Stimulated activated CD4-positive, alpha-beta T cell treated with anti-CD3 and anti-CD28 coated beads, Interleukin-4, amount 100 ng/mL, for 1 hour (primary cell): ENCODE measurements around the gene HDAC8.
"Not testable (repeated sequence)": the region's sequence is repeated elsewhere in the genome, so short reads cannot be mapped to it uniquely, and the experiment has no call there.

Experiments
- DNase-seq: peaks from one replicate; pipeline ENCODE4 v3.0.0-alpha.2; 2020

Gene HDAC8

DNA sequence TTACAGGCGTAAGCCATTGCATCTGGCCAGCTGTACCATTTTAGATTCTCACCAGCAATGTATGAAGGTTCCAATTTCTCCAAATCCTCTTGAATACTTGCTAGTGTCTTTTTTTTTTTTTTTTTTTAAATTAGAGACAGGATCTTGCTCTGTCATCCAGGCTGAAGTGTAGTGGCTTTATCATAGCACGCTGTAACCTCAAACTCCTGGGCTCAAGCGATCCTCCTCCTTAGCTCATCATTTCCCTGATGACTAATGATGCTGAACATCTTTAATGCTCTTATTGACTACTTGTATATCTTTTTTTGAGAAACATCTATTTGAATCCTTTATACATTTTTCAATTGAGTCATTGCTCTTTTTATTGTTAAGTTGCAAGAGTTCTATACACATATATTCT, 40.3 kb downstream of the HDAC8 start:
- no peak for DNase-seq

DNA sequence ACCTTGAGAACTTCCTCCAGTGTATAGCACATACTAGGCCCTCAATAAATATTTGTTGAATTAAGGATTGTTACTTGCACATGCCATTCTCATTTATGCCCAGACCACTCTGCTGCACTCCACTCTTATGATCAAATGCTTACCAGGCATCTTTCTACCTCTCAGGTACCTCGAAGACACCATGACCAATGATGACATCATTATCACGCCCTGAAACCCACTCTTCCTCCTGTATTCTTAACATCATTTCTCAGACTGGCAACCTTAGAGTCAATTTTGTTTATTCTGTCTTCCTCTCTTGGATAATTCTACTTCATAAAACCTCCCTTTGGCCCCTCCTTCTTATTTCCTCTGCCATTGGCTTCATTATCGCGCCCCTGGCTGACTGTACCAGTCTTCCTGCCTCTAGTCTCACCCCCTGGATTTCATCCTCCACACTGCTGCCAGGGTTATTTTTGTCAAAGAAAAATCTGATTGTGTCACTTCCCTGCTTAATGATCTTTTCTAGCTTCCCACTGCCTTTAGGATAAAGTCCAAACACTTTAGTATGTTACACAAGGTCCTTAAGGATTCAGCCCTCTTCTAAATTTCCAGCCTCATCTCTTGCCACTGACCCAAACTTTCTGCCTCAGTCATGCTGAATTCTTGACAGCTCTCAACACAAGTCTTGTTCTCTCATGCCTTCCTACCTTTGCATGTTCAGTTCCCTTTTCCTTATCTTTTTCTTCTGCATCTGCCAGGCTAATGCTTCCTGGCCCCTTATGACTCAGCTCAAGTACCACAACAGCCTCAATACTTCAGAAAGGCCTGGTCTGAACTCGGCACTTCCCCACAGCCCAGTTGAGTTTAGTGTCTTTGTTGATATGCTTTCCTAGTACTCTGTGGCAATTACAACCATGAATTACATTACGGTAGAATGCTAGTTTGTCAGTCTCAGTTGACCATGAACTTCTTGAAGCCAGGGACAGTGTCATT, 45.8 kb downstream of the HDAC8 start:
- DNase-seq = no peak

DNA sequence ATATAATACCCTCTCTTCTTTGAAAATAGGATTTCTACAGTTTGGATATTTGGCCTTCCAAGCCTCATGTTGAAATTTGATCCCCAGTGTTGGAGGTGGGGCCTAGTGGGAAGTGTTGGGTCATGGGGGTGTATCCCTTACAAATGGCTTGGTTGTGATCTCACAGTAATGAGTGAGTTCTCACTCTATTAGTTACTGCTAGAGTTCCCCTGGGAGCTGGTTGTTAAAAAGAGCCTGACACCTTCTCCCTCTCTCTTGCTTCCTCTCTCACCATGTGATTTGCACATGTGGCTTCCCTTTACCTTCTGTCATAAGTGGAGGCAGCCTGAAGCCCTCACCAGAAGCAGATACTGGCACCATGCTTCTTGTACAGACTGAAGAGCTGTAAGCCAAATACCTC, 73.9 kb downstream of the HDAC8 start:
- no peak for DNase-seq

DNA sequence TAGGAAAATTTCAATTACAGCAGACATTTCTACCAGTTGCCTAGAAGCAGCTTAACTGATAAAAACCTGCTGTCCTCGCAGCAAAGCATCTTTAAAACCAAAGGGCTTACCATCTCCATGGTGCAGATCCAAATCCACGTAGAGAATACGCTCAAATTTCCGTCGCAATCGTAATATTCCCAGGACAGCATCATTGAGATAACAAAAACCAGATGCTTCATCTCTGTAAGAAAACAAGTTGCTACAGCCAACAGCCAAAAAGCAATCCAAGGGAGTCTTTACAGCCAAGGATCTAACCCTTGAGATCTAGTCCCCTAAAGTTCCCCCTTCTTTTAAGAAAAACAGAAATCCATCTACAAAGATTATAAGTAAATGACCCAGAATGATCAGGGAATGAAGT, 77.6 kb downstream of the HDAC8 start:
- no peak for DNase-seq

DNA sequence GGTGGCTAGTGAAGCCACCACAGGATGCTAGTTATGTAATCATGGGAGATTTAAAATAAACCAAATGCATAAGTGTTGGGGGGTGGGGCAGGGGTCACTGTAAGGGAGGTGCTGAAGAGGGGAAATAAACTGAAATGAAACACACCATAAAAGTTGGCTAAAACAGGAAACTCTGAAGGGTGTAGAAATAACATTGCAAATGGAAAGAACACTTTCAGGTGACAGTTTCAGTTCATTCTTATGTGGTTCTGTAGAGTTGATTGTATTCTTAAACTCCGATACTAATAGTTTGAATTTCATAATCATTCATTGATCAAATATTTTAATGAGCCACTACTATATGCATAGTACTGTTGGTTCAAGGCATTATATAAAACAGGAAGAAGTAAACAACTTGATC, 80.1 kb downstream of the HDAC8 start:
- no peak for DNase-seq

DNA sequence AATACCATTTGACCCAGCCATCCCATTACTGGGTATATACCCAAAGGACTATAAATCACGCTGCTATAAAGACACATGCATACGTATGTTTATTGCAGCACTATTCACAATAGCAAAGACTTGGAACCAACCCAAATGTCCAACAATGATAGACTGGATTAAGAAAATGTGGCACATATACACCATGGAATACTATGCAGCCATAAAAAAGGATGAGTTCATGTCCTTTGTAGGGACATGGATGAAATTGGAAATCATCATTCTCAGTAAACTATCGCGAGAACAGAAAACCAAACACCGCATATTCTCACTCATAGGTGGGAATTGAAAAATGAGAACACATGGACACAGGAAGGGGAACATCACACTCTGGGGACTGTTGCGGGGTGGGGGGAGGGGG, 82.4 kb downstream of the HDAC8 start:
- DNase-seq = not testable (repeated sequence)

DNA sequence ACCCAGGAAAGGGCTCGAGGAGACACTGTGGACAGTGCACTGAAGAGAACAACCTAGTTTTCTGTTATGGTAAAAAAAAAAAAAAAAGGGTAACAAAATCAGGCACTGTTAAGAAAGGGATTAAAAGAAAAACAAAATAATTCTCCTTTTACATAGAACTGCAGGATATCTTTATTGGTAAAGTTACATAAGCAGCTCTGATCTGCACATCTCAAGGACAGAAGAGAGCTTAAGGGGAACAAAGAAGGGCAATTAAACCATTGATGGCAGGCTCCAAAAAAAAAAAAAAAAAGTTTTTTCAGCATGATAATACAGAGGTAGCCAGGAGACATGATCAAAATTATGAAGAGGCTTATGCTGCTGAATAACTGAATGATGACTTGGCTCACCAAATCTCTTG, 85.0 kb downstream of the HDAC8 start:
- no peak for DNase-seq

DNA sequence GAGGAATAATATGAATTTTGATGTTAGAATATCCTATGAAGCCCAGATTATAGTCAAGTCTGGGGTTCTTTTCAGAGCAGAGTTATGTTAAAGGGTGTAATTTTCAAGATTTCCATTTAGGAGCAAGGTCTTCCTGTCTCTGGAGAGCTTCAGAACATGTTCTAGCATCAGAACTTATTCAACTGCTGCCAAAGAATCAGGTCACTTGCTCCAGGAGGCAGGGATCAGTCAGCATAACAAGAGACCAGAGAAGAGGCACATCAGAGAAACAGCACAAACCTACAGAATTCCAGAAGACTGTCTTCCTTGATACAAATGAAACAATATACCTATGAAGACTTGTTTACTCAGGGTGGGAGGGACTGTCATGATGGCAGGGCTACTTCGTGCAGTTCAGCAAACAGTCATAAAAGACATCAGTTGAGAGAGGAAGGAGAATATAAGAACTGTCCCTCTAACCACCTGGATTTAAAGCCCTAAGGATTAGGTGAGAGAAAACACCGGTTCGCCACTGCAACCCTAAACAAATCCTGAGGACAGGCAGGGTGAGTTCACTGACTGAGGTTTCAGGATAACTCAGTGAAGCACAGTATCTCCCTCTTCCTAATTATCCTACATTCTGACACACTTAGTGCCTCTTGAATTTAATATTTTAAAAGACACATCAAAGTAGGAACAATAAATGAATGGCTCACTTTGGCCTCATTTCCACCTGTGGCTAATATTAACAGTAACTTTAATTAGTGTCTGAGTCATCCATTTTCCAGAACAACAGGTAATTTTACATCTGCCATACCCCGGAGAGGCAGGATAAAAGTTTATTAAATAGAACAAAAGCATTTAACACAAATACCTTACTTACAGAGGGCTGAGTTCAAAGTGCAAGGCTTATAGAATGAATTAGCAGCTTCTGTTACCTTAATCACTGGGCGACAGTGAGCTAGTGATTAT, 93.0 kb downstream of the HDAC8 start:
- DNase-seq = no peak

DNA sequence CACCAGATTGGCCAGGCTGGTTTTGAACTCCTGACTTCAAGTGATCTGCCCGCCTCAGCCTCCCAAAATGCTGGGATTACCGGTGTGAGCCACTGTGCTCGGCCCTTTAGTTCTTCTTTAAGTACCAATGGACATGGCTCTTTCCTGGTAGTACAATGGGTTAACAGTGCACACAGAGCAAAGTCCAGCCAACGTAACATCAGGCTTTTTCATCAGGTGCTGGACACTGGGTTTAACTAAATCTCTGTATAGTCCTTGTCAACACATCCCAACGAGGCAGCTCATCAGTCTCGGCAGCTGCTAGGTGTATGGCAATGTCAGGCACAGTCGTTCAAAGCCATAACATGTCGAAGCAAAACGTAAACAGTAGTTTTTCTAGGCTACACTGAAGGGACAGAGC, 93.8 kb downstream of the HDAC8 start:
- DNase-seq = no peak

DNA sequence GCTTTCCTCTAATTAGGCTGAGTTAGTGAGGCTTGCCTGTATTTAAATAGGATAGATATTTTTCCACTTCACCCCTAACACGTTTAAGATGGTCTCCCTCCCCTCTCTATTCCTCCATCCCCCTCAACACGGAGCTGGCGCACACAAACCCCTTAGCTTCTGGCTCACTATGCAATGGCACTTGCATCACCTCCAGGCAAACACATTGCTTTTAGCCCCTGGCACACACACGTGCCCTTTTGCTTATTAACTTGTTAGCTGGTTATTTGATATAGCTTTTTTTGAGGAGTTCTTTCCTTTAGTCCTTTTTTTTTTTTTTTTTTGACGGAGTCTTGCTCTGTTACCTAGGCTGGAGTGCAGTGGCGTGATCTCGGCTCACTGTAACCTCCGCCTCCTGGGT, 94.3 kb downstream of the HDAC8 start:
- DNase-seq = no peak

DNA sequence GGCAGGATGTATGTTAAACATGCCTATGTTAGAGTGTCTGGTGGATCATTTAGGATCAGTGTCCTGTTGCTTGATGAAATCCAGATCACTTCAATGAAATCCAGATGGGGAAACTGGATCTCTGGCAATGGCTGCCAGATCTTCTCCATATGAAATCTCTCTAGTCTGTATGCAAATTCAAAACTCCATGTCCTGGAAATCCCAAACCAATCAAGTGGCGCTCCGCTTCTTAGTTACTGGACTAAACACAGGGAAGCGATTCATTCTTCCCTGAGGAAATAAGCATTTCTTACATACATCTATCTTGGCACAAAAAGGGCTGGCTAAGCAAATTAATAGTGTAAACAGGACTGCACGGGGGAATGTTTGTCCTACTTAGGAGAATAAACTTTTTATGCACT, 94.9 kb downstream of the HDAC8 start:
- no peak for DNase-seq

DNA sequence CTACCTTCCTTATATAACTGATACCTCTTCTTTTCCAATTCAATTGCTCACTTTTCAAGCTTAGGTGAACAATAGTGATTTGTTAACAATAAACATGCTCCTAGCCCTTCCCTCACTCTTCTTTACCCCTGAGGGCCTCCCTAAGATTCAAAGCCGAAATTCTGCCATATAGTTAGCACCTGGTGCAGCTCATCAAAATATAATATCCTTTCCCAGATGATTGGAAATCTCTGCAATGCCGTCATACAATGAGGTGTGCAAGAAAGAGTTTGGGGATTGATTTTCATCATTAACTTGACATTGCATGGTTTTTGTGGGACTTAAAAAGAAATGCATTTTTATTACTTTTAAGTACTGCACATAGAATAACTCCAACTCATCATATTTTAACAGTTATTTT, 95.3 kb downstream of the HDAC8 start:
- DNase-seq = no peak

DNA sequence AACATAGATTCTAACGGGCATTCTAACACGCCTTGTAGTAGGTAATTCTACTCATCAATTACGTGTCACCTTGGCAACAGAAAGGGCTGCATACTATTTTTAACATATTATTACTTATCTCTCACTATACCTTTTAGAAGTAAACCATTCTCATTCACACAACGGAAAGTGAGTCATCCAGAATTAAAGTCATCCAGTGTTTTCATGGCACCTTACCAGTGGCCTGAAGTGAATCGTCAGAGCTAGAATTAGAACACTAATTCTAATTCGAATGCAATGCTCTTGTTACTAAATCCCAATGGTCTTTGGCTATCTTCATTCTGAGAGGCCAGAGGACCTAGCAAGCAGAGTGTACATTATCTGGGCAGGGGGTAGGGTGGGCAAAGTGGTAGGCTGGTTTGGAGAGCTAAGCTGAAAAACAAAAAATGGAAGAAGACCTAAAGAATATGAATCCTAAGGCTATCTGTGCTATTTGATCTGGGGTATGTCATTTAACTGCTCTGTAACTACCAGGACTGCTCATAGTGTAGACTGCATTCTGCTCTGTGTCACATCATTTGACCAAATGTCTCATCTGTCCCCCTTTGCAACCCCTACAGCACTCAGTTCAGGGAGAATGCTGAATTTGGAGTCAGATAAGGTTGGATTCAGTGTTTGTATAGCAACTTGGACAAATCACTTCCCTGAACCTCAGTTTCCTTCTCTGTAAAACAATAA, 96.5 kb downstream of the HDAC8 start:
- no peak for DNase-seq

DNA sequence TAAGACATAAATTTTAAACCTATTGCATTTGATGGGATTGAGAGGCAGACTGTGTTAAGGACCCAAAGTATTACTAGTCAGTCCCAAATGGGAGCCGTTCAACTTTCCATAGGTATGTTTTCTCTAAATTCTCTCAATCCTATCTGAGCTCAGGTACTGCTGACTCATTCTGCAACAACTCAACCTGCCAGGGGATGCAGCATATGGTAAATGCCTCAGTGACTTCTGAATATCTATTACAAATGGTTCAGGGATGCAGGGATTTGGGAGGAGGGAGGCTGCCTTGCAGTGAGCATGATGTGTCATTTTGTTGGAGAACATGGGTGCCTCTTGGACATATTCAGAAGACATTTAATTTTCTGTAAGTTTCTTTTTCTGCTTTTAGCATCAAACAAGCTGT, 97.3 kb downstream of the HDAC8 start:
- DNase-seq = no peak

DNA sequence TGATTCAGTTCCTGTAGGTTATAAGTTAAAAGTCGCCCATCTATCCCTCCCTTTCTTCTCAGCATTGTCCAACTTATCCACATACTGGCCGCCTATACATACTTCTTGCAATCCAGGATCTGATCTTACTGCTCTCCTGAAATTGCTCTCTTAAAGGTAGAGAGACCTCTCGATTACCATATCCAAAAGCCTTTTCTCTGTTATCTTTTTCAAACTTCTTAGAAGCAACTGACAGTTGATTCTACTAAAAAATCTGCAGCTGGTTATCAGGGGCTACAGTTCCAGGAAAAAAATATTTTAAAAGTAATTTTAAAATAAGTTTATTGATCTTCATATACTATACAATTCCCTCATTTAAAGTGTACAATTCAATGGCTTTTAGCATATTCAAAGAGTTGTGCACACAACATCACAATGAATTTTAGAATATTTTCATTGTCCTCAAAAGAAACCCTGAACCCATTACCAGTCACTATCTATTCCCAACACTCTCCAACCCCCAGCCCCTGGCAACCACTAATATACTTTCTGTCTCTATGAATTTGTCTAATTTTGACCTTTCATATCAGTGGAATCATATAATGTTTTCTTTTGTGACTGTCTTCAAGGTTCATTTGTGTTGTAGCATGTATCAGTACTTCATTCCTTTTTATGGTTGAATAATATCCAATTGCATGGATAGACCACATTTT, 102.0 kb downstream of the HDAC8 start:
- DNase-seq = no peak

DNA sequence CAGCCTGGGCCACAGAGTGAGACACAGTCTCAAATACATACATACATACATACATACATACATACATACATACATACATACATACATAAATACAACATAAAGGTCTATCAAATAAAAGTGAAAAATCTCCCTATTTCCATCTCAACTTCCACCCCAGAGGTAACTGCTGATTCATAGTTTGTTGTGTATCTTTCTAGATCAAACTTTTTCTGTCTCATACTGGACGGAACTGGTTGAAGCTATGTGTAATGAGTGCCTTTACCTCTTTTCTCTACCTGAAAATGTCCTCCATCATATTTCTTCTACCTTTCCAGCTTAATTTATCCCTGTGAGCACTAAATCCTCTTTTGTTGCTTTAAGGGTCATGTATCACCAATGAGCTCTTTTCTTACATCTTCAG, 102.5 kb downstream of the HDAC8 start:
- no peak for DNase-seq

DNA sequence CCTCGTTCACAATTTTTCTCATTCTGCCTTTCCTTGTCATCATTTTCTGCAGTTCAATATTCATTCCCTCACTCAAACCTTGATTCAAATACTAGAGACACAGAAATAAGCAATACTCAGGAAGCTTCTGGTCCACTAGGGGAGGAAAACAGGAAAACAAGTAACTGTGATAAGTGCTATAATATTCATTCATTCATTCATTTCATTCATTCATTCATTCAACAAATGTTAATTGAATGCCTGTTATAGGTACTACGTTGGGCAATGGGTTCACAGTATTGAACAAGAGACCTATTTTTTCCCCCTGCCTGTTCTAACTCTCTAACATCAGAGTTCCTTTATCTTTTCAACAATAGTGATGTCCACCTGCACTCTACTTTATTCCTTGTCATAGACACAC, 104.0 kb downstream of the HDAC8 start:
- no peak for DNase-seq

DNA sequence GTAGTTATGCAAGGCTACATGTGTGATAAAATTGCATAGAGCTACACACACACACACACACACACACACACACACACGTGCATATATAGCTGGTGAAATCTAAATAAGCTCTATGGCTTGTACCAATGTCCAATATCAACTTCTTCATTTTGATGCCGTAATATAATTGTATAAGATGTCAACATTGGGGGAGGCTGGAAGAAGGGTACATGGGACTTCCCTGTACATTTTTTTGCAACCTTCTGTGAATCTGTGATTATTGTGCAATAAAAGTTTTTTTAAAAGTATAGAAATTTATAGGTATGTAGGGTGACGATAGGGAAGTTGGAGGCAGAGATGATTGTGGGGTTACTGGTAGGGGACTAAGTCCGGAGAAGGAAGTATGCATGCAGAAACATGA, 105.5 kb downstream of the HDAC8 start:
- DNase-seq = no peak

DNA sequence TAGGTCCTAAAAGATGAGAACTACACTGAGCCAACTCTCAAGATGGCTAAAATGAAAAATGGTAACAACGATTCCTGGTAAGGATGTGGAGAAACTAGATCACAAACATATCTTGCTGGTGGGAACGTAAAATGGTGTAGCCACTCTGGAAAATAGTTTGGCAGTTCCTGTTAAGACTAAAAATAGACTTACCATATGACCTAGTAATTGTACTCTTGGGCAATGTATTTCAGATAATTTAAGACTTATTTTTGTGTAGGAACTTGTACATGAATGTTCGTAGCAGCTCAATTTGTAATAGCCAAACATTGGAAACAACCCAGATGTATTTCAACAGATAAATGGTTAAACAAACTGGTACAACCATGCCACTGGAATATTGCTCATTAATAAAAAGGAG, 106.2 kb downstream of the HDAC8 start:
- no peak for DNase-seq

DNA sequence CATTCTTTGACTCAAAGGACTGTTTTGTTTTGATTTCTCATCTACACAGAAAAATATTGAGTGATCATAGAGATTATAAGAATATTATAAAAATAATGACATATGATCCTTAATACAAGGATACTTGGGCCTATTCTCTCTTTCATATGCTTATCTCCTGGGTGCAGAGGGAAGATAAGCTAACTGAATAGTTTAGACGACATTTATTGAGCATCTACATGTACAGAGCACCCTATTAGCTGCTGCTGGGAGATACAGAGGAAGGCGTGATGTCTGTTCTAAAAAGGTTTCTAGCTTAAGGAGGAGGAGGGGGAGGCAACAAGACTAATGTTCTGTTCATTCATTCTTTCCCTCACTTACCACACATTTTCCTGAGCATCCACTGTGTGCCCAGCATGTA, 106.8 kb downstream of the HDAC8 start:
- DNase-seq = no peak

DNA sequence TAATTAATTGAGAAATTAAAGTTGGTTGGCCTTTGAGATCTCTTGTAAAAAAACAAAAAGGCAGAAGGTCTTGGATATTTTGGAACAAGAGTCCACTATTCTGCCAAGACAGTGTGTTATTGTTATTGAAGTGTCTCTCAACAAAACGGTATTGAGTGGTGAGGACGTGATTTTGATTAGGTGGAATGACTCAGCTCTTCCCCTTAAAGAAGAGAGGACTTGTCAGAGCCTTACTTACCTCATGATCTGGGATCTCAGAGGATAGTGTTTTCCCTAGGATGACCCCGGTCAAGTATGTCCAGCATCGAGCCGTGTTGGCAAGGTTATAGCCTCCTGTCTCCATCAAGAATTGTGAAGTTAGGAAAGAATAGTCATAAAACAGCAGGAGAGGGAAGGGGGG, 110.9 kb downstream of the HDAC8 start:
- DNase-seq = no peak

DNA sequence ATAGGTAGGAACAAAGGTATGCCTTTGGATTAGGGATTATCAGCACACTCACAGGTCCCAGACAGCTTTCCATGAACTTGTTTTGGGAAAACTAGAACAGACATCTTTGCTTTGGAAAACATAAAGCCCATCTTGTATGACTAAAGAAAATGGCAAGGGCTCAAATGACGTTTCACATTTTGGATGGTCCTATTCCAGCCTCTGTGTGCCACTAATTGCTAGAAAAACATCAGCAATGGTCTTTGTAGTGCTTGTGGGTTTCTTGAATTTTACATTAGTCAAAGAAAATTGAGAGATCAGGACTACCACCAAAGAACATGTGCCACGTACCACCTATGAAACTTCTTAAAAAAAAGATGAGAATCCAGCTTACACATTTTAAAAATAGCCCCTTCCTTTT, 111.4 kb downstream of the HDAC8 start:
- no peak for DNase-seq

DNA sequence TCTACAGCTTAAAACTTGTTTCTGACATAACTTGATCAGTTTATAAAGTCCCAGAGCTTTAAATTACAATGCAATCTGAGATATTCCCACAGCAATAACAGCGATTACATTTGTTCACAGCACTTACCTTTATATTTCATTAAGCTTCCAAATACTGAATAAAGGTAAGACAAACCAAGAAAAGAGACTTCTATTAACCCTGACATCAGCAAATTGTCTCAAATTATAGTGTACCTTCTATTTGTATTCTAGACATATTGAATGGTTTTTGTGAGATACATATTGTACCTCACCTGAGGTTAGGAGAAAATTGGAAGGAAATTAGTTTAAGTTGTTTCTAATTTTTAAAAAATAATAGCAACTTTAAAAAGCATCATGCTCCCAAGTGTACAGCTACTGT, 111.9 kb downstream of the HDAC8 start:
- no peak for DNase-seq
